Dedifferentiated amniotic fluid mesenchymal stem cell (primary cell): ENCODE measurements around the gene SRRM2.
A peak's percentile ranks its signal among the peaks of the same experiment; 100 is the strongest.
"Not testable (repeated sequence)": the region's sequence is repeated elsewhere in the genome, so short reads cannot be mapped to it uniquely, and the experiment has no call there.

Experiments used
- DNase-seq: peaks from one replicate; pipeline ENCODE4 v3.0.0-alpha.2; 2016; ENCODE audit errors: extremely low spot score

Gene SRRM2

GRCh38 chr16:2715064-2715463 lies 37.4 kb upstream of the SRRM2 start:
- DNase-seq = no peak

GRCh38 chr16:2715519-2715918 lies 36.9 kb upstream of the SRRM2 start:
- no peak for DNase-seq

GRCh38 chr16:2715966-2716885 lies 36.2 kb upstream of the SRRM2 start:
- DNase-seq = no peak

GRCh38 chr16:2716948-2717347 lies 35.5 kb upstream of the SRRM2 start:
- DNase-seq = no peak

GRCh38 chr16:2717383-2718263 lies 34.8 kb upstream of the SRRM2 start:
- no peak for DNase-seq

GRCh38 chr16:2719328-2720063 lies 32.9 kb upstream of the SRRM2 start:
- DNase-seq = no peak

GRCh38 chr16:2720064-2720457 lies 32.4 kb upstream of the SRRM2 start, which contains the start of gene PRSS27:
Gene PRSS27 (minus strand): TSS chr16:2720224. CDS start chr16:2720160, 64 bp downstream.
- DNase-seq = no peak

- peak; percentile 68 for DNase-seq
These were observed 31.5 kb upstream of the SRRM2 start for GRCh38 chr16:2720719-2721633.

- not testable (repeated sequence) for DNase-seq
These were observed 30.7 kb upstream of the SRRM2 start for GRCh38 chr16:2721634-2722173.

- no peak for DNase-seq
These were observed 28.3 kb upstream of the SRRM2 start for GRCh38 chr16:2724088-2724676.

GRCh38 chr16:2724816-2725348 lies 27.6 kb upstream of the SRRM2 start:
- DNase-seq = no peak

- DNase-seq = no peak
These were observed 25.5 kb upstream of the SRRM2 start for GRCh38 chr16:2726923-2727322.

- DNase-seq = no peak
These were observed 24.4 kb upstream of the SRRM2 start for GRCh38 chr16:2728034-2728433.

GRCh38 chr16:2734844-2735515 lies 17.5 kb upstream of the SRRM2 start:
- DNase-seq = no peak

- no peak for DNase-seq
These were observed 15.8 kb upstream of the SRRM2 start for GRCh38 chr16:2736476-2737237.

- no peak for DNase-seq
These were observed 15.2 kb upstream of the SRRM2 start for GRCh38 chr16:2737238-2737605.

- no peak for DNase-seq
These were observed 14.5 kb upstream of the SRRM2 start for GRCh38 chr16:2737895-2738418.

GRCh38 chr16:2738615-2739014 lies 13.8 kb upstream of the SRRM2 start:
- no peak for DNase-seq
